Muscle layer of duodenum (tissue), 2 donors: ENCODE results near the gene ZBTB20.

ENCODE experiments used
- H3K27ac ChIP-seq: one replicate; pipeline ENCODE4 v1.7.0; 2013; ENCODE audit warnings: mild to moderate bottlenecking, low read length
- H3K27me3 ChIP-seq: one replicate; pipeline ENCODE4 v1.7.0; 2013; ENCODE audit warnings: low read depth, mild to moderate bottlenecking, control low read depth, low read length
- H3K36me3 ChIP-seq, 2 donors: one replicate each; pipeline ENCODE4 v1.7.0; 2013; ENCODE audit warnings: low read length in 2 of 2, control low read depth in 1 of 2, mild to moderate bottlenecking in 1 of 2; ENCODE audit not compliant: insufficient read depth in 2 of 2, control insufficient read depth in 1 of 2
- H3K4me1 ChIP-seq, 2 donors: one replicate each; pipeline ENCODE4 v1.7.0; 2013; ENCODE audit warnings: low read length in 2 of 2, mild to moderate bottlenecking in 2 of 2, control low read depth in 1 of 2, moderate library complexity in 1 of 2; ENCODE audit not compliant: insufficient read depth in 2 of 2, control insufficient read depth in 1 of 2
- H3K4me3 ChIP-seq, 2 donors: one replicate each; pipeline ENCODE4 v1.7.0; 2013; ENCODE audit warnings: low read length in 2 of 2, low read depth in 1 of 2, mild to moderate bottlenecking in 1 of 2
- H3K9me3 ChIP-seq, 2 donors: one replicate each; pipeline ENCODE4 v1.7.0; 2013; ENCODE audit warnings: low read length in 2 of 2, control low read depth in 1 of 2, mild to moderate bottlenecking in 1 of 2; ENCODE audit not compliant: control insufficient read depth in 1 of 2
- donor health status: healthy.

The ZBTB20 gene

GRCh38 chr3:114659109-114660061 lies 487.7 kb downstream of the ZBTB20 start:
- Histone ChIP-seq H3K9me3 (no peaks in the 10 kb centered on the region), H3K27me3 (no peaks in the 10 kb centered on the region), H3K4me1 (no peaks in the 10 kb centered on the region), H3K4me3 (no peak overlapping the region), H3K36me3 (no peaks in the 10 kb centered on the region), H3K27ac (peak overlapping the region; percentile 40)

DNA sequence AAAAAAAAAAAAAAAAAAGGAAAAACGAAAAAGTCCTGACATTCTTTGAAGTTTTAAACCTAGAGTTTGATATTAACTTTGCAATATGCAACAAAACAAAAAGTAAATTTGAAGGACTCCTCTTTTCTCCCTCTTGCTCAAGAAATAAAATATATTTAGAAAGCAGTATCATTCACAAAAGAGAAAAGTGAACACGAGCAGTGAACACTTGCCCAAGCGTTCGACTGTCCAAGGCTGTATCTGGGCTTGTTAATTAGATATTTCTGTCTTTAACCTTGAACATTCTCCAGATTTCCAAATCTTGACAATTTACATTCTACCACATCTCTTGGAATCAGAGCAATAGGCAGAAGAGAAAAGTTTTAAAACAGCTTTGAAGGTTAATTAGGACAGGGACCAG lies 495.5 kb downstream of the ZBTB20 start:
- Histone ChIP-seq H3K36me3 (no peaks in the 10 kb centered on the region), H3K27me3 (no peaks in the 10 kb centered on the region), H3K4me1 (peaks cover 0 to 15% of the 10 kb centered on the region in 2 donors), H3K27ac (no peak overlapping the region), H3K4me3 (no peak overlapping the region), H3K9me3 (no peaks in the 10 kb centered on the region)

DNA sequence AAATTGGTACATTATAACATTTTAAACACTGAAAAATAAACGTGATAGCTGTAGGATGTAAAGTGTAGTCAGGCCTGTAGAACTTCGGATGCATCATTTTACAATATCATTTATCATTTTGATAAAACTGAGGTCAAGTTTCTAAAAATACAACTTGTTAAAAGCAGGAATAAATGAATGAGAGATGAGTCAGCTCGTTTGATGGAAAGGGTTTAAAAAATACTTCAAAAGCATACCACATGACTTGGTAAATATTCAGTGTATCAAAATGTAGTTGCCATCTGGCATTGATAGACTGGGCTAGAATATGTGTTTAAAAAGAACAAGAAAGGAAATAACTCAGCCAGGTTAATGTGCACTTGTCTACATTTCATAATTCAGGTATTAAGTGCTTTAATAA lies 496.3 kb downstream of the ZBTB20 start:
- H3K36me3 ChIP-seq, result no peaks in the 10 kb centered on the region
- peaks cover 0 to 15% of the 10 kb centered on the region in 2 donors for H3K4me1 ChIP-seq
- H3K9me3 ChIP-seq, result no peaks in the 10 kb centered on the region
- H3K27me3 ChIP-seq, result no peaks in the 10 kb centered on the region
- no peak overlapping the region for H3K27ac ChIP-seq
- H3K4me3 ChIP-seq, result no peak overlapping the region

GRCh38 chr3:114649331-114649730 lies 497.8 kb downstream of the ZBTB20 start:
- H3K27me3 ChIP-seq, result no peaks in the 10 kb centered on the region
- H3K27ac ChIP-seq, result no peak overlapping the region
- H3K36me3 ChIP-seq, result no peaks in the 10 kb centered on the region
- H3K9me3 ChIP-seq, result no peaks in the 10 kb centered on the region
- peaks cover 0 to 15% of the 10 kb centered on the region in 2 donors for H3K4me1 ChIP-seq
- no peak overlapping the region for H3K4me3 ChIP-seq

DNA sequence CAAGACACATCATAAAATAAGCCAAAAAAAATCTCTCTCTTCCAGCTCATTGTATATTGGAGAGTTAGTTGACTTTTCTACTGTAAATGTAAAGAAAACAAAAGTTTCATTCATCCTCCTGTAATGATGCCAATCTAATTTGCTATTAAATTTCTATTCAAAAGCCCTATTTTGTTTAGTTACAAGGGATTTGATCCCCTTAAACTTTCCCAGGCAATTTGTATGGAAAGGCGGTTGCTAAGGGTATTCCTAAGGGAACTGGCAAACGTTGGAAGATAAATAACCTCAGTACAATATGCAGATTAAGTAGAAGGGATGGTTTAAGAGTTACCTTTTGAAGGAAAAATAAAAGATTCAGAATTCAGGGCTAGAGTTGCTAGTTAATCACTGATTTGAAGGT lies 500.6 kb downstream of the ZBTB20 start:
- Histone ChIP-seq H3K27ac (no peak overlapping the region), H3K4me3 (no peak overlapping the region), H3K27me3 (no peaks in the 10 kb centered on the region), H3K4me1 (peaks cover 0 to 18% of the 10 kb centered on the region in 2 donors), H3K9me3 (no peaks in the 10 kb centered on the region), H3K36me3 (no peaks in the 10 kb centered on the region)

DNA sequence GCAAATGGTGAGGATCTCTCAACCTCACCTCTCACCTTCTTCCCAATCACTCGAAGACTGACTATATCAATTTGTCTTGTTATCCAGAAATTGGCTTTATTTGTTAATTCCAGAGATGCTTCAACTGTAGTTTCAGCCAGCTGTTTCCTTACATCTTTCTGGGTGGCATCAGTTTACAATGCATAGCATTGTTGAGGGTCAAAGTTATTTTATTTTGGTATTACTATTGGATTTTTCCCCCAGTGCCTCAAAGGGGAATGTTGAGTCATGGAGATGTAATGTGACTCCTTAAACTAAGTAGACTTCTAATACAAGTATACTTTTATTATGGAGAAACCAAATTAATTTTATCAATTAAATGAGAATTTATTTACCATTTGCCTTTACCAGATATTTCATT lies 501.7 kb downstream of the ZBTB20 start:
- H3K27ac ChIP-seq, result no peak overlapping the region
- H3K36me3 ChIP-seq, result no peaks in the 10 kb centered on the region
- H3K9me3 ChIP-seq, result no peaks in the 10 kb centered on the region
- H3K4me3 ChIP-seq, result no peak overlapping the region
- peaks cover 0 to 10% of the 10 kb centered on the region in 2 donors for H3K4me1 ChIP-seq
- no peaks in the 10 kb centered on the region for H3K27me3 ChIP-seq

DNA sequence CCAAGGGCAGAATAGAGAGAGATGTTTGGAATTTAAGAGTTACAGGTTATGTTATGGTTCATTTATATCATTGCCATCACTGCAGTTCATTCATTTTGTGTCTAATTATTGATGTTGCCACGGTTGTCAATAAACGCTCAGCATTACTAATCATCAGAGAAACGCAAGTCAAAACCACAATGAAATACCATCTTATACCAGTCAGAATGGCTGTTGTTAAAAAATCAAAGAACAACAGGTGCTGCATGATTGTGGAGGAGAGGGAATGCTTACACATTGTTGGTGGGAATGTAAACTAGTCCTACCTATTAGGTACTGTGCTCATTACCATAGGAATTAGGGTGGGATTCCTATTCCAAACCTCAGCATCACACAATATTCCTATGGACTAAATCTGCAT lies 502.7 kb downstream of the ZBTB20 start:
- Histone ChIP-seq H3K4me3 (no peak overlapping the region), H3K27me3 (no peaks in the 10 kb centered on the region), H3K27ac (no peak overlapping the region), H3K9me3 (no peaks in the 10 kb centered on the region), H3K4me1 (peaks cover 0 to 3% of the 10 kb centered on the region in 2 donors), H3K36me3 (no peaks in the 10 kb centered on the region)

GRCh38 chr3:114642951-114643741 lies 503.9 kb downstream of the ZBTB20 start:
- no peak overlapping the region for H3K4me3 ChIP-seq
- no peaks in the 10 kb centered on the region for H3K9me3 ChIP-seq
- no peak overlapping the region for H3K27ac ChIP-seq
- no peaks in the 10 kb centered on the region for H3K36me3 ChIP-seq
- H3K4me1 ChIP-seq, result peaks cover 0 to 3% of the 10 kb centered on the region in 2 donors
- H3K27me3 ChIP-seq, result no peaks in the 10 kb centered on the region

GRCh38 chr3:114640126-114640525 lies 507.0 kb downstream of the ZBTB20 start:
- no peak overlapping the region for H3K27ac ChIP-seq
- H3K4me3 ChIP-seq, result no peak overlapping the region
- no peaks in the 10 kb centered on the region for H3K27me3 ChIP-seq
- peaks cover 3 to 4% of the 10 kb centered on the region in 2 donors for H3K9me3 ChIP-seq
- H3K4me1 ChIP-seq, result peaks cover 0 to 3% of the 10 kb centered on the region in 2 donors
- H3K36me3 ChIP-seq, result peaks cover 0 to 6% of the 10 kb centered on the region in 2 donors

DNA sequence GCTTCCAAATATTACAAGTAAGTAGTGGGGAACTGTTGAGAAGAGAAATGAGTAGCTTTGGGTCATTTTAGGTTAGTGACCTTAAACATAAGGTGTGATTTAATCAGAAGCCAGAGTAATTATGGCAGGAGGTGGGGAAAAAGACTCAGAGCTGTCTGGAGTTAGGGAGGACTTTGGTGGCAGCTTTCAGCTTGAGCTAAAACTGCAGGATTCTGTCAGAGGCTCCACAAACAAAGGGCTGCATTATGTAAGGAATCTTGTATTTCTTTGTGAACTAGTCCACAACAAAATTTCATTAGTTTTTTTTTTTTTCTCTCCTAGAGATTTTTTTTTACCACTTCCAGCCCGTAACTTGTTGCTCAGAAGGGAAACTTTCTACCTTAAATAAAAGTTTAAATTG lies 507.9 kb downstream of the ZBTB20 start:
- H3K4me1 ChIP-seq, result peaks cover 0 to 3% of the 10 kb centered on the region in 2 donors
- H3K4me3 ChIP-seq, result no peak overlapping the region

GRCh38 chr3:114635878-114636277 lies 511.2 kb downstream of the ZBTB20 start:
- Histone ChIP-seq H3K9me3 (peaks cover 3 to 4% of the 10 kb centered on the region in 2 donors), H3K27ac (no peak overlapping the region), H3K36me3 (peaks cover 0 to 6% of the 10 kb centered on the region in 2 donors), H3K4me1 (peaks cover 0 to 2% of the 10 kb centered on the region in 2 donors), H3K27me3 (no peaks in the 10 kb centered on the region), H3K4me3 (no peak overlapping the region)

More for the DNA sequence above, 507.9 kb downstream of the ZBTB20 start:
- Histone ChIP-seq H3K9me3 (peaks cover 3 to 4% of the 10 kb centered on the region in 2 donors), H3K27ac (no peak overlapping the region), H3K36me3 (peaks cover 0 to 6% of the 10 kb centered on the region in 2 donors), H3K27me3 (no peaks in the 10 kb centered on the region)
